ENCODE data around the gene GNGT2.

Gene GNGT2

DNA sequence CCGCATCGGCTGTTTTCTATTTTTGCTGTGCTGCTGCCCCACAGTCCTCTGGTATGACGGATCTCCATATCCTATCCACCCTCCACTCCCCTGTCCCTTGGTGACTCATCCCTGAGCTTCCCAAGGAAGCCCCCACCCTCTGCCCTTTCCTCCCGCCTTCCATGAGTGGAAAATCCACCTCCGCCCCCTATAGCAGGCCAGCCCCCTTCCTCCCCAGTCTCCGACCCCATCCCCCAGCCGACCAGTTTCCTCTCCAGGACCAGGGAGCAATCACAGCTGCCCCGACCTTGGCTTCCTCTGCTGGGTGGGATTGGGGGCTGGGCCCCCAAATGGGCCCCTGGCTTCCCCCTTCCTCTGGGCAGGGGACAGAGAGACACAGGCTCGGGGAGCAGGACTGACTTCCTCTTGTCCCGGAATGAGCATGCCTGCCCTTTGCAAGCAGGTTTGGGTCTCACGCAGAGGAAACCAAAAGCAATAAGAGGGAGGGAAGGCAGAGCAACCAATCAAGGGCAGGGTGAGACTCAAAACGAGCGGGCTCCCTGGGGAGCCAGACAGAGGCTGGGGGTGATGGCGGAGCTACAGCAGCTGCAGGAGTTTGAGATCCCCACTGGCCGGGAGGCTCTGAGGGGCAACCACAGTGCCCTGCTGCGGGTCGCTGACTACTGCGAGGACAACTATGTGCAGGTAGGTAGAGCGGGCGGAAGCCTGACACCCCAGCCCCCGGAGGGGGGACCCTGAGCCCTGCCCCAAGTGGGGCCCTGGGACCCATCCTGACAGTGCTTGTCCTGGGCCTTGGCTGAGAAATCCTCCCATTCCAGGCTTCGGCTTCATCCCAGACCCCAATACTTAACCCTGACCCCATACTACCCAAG lies at the start of gene GNGT2, which contains the start of gene ABI3:
GNGT2 (minus strand) TSS at position 417 of the 872 bp plus-strand sequence. CDS start 3,152 bp downstream, outside the sequence.
ABI3 (plus strand) TSS at position 550 of the 872 bp plus-strand sequence; CDS start at position 568, 18 bp downstream.
- in situ Hi-C loops (cut with HindIII; ENCODE audit: low sequenced_read_pairs), result no loop called here

DNA sequence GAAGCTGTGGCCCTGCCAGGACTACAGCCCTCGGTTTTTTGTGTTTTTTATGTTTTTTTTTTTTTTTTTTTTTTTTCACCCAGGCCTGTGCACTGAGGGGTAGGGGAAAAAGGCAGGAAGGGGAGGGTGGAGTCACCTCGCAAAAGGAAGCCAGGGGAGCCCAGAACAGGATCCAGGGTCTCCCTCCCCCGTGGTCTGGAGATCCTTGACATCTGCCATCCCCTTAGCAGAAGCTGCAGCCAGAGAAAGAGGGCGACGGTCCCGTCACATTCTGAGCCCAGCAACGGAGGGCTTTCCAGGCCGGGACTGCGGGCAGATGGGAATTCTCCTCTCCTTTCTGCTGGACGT lies 49.3 kb upstream of the GNGT2 start:
- in situ Hi-C loops (cut with HindIII; ENCODE audit: low sequenced_read_pairs), result no loop called here

DNA sequence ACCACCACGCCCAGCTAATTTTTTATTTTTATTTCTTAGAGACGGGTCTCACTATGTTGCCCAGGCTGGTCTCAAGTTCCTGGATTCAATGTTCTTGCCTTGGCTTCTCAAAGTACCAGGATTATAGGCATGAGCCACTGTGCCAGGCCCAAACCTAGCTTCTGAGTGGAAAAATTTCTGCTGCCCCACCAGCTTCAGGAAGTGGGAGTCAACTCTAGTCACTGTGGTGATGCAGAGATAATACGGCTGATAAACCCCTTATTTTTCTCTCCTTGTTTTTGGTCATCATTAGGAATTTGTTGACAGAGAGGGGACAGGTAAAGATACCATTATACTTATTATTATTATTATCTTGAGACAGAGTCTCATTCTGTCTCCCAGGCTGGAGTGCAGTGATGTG lies 48.0 kb upstream of the GNGT2 start:
- in situ Hi-C loops (cut with HindIII; ENCODE audit: low sequenced_read_pairs), result no loop called here

DNA sequence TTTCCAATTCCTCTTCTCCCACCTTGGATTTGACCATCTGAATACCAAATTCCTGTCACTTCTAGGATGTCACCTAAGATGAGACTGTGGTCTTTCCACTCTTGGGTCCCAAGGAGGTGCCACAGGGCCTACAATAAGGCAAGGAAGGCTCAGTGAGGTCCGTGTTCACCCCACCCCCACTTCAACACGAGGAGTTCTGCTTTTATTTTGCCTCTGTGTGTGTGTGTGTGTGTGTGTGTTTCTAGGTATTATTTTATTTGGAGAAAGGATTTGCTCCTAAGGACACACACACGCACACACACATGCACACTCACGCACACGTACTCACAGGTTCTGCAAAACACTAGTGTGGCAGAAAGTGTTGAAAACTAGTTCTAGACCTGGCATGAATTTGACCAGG lies 44.8 kb upstream of the GNGT2 start:
- in situ Hi-C loops (cut with HindIII; ENCODE audit: low sequenced_read_pairs), result no loop called here

DNA sequence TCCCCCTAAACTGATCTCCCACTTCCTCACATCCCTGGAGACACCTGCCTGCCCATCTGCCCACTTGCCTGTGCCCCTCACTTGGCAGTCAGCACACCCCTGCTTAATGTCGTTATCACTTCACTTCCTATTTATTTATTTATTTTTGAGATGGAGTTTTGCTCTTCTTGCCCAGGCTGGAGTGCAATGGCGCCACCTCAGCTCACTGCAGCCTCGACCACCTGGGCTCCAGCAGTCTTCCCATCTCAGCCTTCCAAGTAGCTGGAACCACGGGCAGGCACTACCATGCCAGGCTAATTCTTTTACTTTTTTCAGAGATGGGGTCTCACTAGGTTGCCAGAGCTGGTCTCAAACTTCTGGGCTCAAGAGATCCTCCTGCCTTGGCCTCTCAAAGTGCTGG lies 43.7 kb upstream of the GNGT2 start:
- in situ Hi-C loops (cut with HindIII; ENCODE audit: low sequenced_read_pairs), result no loop called here

DNA sequence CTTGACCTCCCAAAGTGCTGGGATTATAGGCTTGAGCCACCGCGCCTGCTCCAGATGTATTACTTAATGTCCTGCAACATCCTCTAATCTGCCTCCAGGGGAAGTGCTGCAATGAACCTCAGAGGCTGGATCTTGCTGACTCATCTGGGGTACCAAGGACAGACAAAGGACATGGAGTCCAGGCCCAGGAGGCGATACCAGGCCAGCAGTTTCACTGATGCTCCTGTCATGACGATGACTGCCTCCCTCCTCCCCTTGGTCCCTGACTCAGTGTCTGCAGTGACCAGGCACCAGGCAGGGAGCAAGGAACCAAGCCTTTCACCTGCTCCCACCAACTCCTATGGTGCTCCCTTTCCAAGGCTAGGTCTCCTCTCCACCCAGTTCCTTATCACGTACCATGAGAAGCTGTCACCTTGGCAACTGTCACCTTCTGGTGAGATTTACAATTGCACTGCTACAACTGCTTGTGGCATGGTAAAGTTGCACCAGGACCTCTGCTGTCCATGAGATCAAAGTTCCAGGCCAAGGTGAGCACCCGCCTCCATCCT lies 41.8 kb upstream of the GNGT2 start:
- in situ Hi-C loops (cut with HindIII; ENCODE audit: low sequenced_read_pairs), result no loop called here

DNA sequence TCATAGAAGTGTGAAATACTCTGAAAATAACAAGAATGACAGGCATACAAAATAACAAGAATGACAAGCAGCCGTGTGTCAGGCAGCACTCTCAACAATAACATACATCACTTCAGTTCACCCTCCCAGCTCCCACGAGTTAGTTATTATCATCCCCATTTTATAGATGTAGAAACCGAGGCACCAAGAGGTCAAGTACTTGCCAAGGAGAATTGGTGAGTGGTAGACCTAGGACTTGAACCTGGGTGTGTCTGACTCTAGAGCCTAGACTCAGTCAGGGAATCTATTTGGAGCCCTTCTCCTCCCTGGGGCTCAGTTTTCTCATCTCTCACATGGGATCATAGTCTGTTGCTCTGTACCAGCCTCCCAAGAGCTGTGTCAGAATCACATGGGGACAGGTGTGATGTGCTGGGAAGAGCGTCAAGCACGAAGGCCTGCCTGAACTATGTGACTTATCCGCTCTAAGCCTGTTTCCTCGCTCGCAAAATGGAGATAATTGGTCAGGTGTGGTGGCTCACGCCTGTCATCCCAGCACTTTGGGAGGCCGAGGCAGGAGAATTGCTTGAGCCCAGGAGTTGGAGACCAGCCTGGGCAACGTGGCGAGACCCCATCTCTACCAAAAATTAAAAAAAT lies 39.6 kb upstream of the GNGT2 start:
- in situ Hi-C loops (cut with HindIII; ENCODE audit: low sequenced_read_pairs), result no loop called here

DNA sequence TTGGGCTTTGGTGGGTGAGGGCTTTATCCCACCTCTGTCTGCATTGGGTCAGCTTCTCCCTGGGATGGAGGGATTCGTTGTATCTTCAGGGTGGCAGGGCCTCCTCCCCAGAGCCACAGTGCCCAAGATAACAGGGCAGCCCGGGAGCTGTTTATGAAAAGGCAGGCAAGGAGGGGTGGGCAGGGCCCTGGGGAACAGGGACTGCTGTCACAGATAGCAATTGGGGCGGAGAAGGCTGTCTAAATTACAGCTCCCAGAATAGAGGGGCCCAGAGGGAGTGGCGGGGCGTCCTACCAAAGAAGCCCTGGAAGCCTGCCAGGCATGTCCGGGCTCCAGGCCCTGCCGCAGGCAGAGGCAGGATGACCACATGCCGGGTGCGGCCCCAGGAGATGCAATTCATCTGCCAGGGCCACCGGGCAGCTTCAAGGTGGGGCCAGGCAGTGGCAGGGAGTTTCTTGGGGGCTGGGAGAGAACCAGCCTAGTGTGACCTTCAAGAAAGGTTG lies 39.0 kb upstream of the GNGT2 start:
- in situ Hi-C loops (cut with HindIII; ENCODE audit: low sequenced_read_pairs), result no loop called here

DNA sequence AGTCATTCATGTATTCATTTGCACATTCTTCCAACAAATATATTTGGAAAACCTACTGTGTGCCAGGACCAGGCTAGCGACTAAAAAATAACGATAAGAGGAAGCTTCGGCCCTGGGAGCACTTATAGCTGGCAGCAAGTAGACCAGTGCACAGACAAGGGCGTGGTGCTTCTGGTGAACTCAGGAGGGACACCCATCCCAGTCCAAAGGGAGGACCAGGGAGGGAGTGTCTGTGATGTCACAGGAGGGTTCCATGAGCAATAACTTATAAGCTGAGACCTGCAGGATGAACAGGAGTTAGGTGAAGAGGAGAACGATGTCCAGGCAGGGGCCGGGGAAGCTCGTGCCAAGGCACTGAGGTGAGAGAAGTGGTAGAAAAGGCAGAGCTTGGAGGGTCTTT lies 37.6 kb upstream of the GNGT2 start:
- in situ Hi-C loops (cut with HindIII; ENCODE audit: low sequenced_read_pairs), result no loop called here

DNA sequence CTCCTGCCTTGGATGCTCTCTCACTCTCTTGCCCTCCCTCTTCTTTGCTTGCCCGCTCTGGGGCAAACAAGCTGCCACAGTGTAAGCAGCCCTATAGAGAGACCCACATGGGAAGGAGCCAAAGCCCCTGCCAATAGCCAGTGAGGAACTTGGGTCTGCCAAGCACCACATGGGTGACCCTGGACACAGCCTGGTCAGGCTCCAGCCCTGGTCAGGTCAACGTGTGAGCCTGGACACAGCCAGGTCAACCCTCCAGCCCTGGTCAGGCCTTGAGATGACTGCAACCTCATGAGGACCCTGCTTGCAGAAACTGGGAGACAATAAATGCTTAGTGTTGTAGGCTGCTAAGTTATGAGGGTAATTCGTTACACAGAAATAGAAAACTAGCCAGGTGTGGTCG lies 34.5 kb upstream of the GNGT2 start:
- in situ Hi-C loops (cut with HindIII; ENCODE audit: low sequenced_read_pairs), result no loop called here

DNA sequence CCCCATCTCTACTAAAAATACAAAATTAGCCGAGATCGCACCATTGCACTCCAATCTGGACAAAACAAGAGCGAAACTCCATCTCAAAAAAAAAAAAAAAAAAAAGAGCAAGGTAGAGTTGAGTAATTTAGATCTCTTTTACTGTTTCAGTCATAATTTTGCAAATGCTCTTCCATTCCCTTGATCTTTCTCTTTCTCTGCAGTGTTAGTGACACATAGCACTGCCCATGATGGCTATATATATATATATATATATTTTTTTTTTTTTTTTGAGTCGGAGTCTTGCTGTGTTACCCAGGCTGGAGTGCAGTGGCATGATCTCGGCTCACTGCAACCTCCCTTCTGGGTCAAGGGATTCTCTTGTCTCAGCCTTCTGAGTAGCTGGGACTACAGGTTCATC lies 32.4 kb upstream of the GNGT2 start:
- in situ Hi-C loops (cut with HindIII; ENCODE audit: low sequenced_read_pairs), result no loop called here

DNA sequence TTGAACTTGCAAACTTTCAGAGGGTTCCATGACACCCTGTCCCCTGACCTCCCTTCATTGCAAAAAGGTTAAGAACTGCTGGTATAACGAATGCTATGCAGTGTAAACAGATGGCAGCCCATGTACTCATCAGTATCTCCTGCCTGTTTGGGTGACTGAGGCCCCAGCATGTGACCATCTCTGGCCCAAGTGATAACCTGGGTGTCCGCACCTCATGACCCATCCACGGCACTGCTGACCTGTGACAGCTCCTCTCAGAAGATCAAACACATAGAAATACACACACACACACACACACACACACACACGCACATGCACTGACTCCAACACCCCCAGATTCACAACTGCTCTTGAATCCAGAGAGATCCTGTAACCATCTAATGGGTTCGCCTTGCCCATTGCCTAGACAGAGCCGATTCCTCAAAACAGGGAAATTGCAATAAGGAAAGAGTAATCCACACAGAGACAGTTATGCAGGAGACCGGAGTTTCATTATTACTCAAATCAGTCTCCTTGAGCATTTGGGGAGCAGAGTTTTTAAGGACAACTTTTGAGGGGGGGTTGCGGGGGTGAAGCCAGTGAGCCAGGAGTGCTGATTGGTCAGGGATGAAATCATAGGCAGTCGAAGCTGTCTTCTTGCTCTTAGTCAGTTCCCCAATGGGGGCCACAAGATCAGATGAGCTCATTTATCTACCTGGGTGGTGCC lies 31.5 kb upstream of the GNGT2 start:
- in situ Hi-C loops (cut with HindIII; ENCODE audit: low sequenced_read_pairs), result no loop called here

DNA sequence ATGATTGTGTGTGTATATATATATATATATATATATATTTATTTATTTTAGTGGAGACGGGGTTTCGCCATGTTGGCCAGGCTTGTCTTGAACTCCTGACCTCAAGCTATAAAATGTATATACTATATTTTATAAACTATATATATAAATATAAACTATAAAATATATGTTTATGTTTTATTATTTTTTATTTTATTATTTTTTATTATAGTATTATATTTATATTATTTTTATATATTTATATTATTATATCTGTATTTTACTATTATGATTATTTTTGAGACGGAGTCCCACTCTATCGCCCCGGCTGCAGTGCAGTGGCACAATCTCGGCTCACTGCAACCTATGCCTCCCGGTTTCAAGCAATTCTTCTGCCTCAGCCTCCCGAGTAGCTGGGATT lies 30.7 kb upstream of the GNGT2 start:
- in situ Hi-C loops (cut with HindIII; ENCODE audit: low sequenced_read_pairs), result no loop called here

DNA sequence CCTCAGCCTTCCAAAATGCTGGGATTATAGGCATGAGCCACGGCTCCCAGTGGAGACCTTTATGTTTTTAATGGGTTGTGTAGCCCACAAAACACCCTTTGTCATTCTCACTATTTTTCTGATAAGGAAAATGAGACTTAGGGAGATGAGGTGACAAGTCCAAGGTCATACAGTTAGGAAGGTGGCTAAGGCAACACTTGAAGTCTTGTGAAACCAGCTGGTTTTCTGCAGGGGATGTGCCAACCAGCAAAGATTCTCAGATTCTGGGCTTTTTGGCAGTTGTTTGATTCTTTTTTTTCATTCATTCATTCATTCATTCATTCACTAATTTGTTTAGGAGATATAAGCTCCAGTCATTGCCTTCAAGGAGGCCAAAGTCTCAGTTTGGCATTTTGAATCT lies 30.2 kb upstream of the GNGT2 start:
- in situ Hi-C loops (cut with HindIII; ENCODE audit: low sequenced_read_pairs), result no loop called here

DNA sequence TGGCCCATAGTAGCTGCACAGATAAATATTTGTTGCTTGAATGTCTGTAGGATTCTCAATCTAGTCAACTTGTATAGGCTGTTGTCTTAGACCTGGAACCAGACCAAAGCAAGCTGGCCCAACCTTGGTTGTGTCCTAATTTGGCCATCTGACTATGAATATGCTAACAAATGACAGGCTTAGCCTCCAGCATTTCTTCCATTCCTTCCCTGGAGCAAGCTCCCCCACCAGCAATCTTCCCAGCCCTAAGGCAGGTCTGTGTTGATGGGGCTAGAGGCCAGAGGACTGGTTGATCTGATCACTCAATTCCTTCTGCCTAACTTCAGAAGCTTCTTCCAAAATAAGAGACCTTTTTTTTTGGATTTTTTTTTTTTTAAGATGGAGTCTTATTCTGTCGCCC lies 29.6 kb upstream of the GNGT2 start:
- in situ Hi-C loops (cut with HindIII; ENCODE audit: low sequenced_read_pairs), result no loop called here

DNA sequence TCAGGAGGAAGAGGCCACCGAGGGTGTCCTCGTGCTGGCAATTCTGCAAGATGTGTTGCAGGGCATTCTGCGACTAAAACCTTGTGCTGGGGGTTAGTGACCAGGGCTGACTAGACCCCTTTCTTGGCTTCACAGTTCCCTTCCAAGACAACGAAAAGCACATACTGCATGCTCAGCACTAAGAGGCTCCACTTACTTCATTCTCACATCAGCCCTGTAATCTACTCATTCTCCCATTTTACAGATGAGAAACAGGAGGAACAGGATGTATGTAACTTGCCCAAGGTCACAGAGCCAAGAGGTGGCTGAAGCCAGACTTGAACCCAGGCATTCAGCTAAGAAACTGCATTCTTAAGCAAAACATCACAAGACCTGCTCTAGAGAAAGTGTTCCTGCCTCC lies 25.5 kb upstream of the GNGT2 start:
- in situ Hi-C loops (cut with HindIII; ENCODE audit: low sequenced_read_pairs), result no loop called here

DNA sequence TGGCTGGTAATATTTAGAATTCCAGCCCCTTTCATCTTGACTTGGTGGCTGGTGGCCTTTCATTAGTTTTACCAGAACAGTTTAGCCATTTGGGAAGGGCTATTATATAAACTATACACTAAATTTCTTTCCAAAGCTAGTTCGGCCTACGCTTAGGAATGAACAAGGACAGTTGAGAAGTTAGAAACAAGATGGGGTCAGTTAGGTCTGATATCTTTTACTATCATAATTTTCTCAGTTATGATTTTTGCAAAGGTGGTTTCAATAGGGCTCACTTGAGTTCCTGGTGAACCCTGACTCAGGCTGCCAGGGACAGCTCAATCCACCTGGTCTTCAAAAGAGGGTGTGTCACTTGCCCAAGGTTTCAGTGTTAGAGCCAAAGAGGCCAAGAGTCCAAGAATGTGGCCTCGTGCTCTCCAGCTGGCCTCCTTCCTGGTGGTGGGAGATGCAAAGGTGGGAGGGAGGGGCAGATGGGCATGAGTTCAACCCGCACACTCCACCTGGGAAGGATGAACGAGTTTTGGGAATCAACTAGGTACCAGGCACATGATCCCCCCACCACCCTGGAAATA lies 24.2 kb upstream of the GNGT2 start:
- in situ Hi-C loops (cut with HindIII; ENCODE audit: low sequenced_read_pairs), result no loop called here

DNA sequence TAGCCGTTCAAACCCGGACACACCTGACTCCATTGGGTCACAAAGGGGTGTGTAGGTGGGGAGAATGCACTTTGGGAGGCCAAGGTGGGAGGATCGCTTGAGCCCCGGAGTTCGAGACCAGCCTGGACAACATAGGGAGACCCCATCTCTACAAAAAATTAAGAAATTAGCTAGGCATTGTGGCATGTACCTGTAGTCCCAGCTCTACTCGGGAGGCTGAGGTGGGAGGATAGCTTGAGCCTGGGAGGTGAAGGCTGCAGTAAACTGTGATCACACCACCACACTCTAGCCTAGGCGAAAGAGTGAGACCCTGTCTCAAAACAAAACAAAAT lies 21.2 kb upstream of the GNGT2 start:
- in situ Hi-C loops (cut with HindIII; ENCODE audit: low sequenced_read_pairs), result no loop called here

DNA sequence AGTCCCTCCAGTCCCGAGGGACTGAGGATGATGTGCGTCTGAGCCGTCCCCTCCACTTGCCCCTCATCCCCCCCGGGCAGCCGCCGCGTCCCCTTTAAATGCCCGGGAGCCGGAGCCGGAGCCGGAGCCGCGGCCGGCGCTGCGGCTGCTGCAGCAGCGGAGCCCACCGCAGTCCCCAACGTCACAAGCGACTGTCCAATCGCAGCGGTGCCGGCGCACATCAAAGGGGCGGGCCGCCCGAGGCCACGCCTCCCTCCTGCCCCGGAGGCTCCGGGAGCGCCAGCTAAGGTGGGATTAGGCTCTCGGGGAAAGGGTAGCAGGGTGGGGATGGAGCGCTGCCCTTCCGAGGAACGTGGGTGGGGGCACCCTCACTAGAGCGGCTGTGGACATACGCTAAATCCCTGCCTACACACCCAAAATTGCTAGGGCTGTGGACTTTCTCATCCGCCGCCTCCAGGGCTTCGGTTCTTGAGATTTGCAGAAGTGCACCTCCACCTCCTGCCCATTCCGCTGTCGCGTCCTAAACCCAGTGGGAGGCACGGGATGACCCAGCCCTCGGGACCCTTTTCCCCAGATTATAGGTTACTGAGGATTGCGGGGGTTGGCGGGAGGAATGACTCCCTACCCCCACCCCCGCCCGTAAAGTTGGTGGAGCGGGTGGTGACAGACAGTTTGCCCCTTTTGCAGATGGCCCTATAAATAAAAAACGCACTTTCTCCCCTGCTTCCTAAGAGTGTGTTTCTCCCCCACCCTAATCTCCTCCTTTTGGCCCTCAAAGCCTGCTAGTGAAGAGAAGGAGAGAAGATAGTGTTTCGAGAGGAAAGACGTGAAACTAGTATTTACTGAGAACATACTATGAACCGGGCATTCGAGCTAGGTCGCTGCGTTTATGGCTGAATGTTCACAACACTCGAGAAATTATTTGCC lies 20.5 kb upstream of the GNGT2 start, which contains the start of gene PHOSPHO1:
PHOSPHO1 (minus strand) TSS at position 152 of the 927 bp plus-strand sequence. CDS start 4,096 bp downstream, outside the sequence.
- in situ Hi-C loops (cut with HindIII; ENCODE audit: low sequenced_read_pairs), result no loop called here
